ENCODE data around the gene FBN2. TPM values are rescaled to one million over a fixed set of nuclear protein-coding genes. Genes with fewer than 3 reads are reported as not detected.
"Not testable (repeated sequence)": the region's sequence is repeated elsewhere in the genome, so short reads cannot be mapped to it uniquely, and the experiment has no call there.

The FBN2 gene
- total RNA-seq, 1 donor from 2014 or later: 14.0 TPM

DNA sequence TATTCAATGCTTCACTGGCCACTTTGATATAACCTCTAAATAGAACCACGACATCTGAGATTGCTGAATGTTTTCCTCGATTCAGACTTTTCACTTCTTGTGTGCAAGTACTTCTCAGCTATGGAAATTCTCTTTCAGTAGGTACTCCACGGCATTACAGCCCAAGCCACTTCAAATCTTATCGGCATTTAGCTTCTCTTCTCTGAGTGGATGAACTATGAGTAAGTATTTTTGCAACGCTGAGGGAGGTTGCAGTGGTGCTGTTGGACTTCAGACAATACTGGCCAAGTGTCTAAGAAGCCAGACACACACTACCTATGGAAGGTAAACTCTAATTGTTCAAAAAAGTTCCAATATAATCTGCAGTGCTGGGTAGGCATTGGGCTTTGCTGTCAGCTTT lies 60.1 kb downstream of the FBN2 start:
- DNase-seq: no peak

GRCh38 chr5:128475693-128476092 lies 62.4 kb downstream of the FBN2 start:
- DNase-seq: no peak

- no peak for DNase-seq
Observed at GRCh38 chr5:128472919-128473318, 65.1 kb downstream of the FBN2 start.

DNA sequence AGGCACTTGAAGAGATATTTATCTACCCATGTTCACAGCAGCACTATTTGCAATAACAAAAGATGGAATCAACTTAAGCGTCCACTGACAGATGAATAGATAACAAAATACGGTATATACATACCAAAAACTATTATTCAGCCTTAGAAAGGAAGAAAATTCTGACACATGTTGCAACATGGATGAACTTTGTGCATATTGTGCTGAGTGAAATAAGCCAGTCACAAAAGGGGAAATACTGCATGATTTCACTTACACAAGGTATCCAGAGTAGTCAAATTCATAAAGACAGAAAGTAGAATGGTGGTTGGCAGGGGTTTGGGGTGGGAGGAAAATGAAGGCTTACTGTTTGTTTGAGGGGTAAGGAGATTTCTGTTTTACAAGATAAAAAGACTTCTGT lies 66.0 kb downstream of the FBN2 start:
- DNase-seq: no peak

DNA sequence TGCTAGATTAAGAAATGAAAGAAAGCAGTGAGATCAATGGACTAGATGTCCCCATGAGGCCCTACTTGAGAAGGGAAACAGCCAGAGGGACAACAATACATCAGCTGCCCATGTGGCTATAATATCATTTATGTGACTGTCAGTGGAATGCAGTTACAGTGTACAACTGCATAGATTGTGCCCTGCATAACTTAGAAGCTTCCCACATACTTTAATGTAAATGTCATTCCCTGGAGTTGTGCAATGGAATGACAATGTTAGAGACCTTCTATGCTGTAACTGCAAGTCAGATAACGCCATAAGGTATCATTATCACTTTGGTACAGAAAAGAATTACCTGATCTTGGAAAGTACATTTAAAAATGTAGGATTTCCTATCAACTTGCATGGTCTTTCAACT lies 67.4 kb downstream of the FBN2 start:
- no peak for DNase-seq

DNA sequence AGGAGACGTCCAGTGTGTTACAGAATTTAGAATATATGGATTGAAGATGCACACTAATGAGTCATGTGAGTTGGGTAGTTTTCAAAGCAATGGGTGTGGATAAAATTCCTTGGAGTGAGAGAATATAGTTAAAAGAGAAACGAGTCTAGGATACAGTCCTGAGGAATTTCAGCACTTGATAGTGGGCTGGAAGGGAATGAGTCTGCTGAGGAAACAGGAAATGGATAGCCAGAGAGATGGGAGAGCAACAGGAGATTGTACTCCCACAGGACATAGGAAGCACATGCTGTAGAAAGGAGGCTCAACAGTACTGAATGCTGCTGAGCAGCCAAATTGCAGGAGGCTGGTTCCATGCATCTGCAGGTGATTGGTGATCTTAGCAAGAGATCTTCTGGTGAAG lies 68.1 kb downstream of the FBN2 start:
- DNase-seq: no peak

DNA sequence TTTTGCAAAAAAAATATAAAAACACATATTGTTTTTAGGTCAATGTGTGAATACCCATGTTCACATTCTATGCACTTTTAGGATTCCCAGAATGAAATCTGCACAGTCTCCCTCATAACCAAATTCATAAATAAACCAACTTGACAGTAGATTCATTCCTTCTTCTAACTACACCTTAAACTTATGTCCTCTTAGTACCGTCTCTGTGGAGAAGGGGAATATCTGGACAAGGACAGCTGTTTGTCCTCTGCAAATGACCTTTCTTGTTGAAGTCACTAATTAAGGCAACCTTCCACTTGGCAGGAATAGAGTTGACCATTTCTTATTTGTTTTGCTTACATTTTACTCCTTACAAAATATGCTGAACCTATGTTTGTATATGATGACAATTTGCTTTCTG lies 71.1 kb downstream of the FBN2 start:
- no peak for DNase-seq

GRCh38 chr5:128466554-128466953 lies 71.5 kb downstream of the FBN2 start:
- DNase-seq: no peak

DNA sequence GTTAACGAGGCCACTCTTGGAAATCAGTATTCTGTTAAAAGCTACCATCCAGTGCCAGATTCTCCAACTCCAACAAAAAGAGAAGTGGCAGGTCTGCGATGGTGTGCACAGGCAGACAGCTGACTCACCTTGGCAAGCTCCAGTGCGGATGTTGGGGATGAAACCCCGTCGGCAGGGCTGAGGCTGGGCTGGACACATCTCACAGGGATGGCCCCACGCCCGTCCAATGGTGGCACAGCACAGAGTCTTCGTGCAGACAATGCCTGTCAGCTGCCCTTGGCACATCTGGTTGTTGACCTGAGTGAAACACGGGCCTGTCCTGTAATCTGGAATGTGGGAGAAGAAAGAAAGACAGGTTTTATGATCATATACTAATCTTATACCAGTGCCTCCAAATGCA lies 73.4 kb downstream of the FBN2 start:
- DNase-seq: no peak

DNA sequence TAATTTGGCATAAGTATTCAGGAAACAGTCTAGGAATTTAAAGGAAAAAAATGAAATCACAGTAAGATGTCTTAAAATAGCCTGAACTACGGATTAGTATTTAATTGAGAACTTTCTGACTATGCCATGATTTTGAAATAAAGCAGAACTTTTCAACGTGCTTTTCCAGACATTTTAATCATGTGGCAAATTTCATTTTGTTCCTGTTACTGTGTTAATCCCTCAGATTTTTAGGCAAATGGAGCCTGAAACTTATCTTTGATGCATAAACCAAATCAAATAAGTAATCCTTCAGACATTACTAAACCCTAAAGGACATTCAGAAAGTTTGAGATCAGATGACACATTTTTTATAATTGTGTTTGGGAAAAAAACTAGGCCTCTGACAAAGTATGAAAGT lies 75.7 kb downstream of the FBN2 start:
- no peak for DNase-seq

- DNase-seq: not testable (repeated sequence)
Observed at GRCh38 chr5:128457147-128457915, 80.7 kb downstream of the FBN2 start.

DNA sequence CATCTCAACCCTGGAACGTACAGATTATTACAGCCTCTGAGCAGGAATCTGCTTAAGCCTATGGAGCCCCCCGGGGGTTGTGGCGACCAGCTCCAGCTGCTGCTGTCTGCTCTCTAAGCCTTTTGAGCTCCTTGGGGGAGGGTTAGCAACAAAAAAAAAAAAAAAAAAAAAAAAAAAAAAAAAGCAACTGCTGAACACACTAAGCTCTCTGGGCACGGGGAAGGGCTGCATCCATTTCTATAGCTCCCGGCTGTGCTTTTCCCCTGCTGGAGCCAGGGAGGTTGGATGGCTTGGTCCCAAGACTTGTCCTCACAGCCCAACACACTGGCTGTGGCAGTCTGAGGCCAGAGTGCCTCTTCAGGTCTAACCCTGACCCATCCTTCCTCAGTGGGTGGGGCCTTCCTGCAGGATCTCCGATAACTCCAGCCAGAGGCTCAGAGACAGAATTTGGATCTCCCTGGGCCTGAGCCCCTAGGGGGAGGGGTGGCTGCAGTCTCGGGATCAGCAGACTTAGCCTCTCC lies 82.1 kb downstream of the FBN2 start:
- no peak for DNase-seq

DNA sequence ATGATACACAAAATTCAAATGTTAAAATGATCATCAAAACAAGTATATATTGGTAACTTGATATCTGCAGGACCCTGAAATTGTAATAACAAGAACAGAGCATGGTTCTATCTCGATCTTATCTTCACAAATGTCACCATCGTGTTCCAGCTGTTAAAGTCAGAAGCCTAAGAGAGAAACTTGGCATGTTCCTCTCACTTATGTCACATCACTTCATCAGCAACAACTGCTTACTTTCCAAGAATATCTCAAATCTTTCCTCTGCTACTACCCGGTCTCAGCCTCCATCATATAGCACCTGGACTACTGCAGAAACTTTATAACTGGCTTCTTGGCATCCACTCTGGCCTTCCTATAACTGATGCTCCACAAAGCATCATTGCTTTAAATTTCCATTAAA lies 84.9 kb downstream of the FBN2 start:
- no peak for DNase-seq

- not testable (repeated sequence) for DNase-seq
Observed at GRCh38 chr5:128447224-128447623, 90.8 kb downstream of the FBN2 start.

DNA sequence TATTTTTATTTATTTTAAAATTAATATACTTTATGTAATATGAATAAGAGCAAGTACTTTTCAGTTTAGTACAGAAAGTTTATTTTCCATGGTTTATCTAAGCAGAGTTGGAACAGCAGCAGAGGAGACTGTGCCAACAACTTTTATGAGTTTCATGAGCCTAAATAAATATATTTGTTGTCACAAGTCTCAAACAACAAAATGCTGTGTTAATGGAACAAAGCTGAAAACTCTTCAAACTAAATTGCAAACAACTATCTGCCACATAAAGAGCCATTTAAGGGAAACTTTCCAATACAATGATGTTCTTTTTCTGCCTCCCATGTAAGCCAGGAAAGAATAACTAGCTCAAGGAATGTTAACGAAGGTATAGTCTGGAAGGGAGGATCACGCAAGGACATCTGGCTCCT lies 96.1 kb downstream of the FBN2 start:
- DNase-seq: no peak

DNA sequence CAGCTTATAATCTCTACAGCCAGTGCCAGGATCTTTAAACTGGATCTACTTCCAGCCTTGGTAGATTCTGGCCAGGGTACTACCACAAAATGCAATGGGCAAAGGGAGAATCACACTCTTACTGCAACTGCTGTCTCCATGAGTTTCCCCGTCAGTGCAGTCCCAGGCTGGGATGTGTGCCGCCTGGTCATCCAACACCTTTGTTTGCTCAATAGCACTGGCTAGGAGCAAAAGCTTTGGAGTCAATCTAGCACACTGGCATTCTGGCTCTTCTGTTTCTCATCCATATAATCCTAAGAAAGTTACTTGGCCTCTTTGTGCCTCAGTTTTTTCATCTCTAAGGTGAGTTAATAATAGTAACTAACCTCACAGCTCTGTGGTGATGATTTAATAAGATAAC lies 96.9 kb downstream of the FBN2 start:
- no peak for DNase-seq

GRCh38 chr5:128436749-128437188 lies 101.3 kb downstream of the FBN2 start:
- no peak for DNase-seq

DNA sequence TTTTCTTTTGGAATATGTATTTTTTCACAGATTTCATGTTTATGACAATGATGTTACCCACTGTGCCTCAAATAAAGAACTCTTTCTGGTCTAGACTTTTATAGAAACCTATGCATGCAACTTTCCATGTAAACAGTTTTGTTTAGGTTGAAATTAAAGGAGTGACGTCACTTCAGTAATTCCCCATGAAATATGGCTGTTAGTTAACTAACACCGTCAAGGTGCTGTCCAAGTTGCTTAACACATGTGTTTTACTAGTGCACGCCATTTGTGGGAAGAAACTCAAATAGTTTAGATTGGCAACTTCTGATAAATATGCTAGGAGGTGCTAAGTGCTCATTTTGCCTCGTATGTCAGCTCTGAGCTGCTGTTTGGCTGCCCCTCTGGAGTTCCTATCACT lies 102.2 kb downstream of the FBN2 start:
- no peak for DNase-seq

DNA sequence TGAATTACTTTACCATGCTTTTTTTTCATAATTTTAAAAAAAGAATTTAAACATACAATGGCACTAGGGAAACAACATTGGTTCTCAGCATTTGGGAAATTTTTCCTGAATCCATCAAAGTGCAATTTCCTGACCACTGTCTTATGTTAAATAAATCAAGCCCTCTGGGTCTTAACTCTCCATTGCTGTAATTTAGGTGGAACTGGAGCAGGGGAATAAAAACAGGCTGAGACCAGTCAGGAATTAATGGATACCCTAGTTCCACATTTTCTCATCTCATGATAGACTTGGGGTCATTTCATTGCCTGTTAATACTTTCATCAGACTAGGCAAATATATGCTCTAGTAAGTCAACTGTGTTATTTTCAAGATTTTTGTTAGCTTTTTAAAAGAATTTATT lies 103.1 kb downstream of the FBN2 start:
- DNase-seq: no peak

DNA sequence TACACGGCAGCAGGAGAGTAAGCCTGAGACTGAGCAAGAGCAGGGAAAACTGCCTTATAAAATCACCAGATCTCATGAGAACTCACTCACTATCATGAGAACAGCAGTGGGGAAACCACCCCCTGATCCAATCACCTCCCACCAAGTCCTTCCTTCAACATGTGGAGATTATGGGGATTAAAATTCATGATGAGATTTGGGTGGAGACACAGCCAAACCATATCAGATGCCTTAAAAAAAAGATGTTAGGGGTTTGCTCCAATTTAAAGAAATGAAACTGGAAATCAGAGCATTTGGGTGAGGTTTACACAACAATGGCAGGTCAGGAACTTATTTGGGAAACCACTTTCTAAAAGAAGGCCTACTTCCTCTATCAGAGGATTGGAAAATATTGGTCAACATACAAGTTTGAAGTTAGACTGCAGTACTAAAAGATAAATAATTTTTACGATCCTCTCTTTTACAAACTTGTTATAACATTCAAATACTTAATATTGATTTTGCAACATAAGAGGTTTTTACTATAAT lies 105.1 kb downstream of the FBN2 start:
- DNase-seq: no peak

GRCh38 chr5:128427921-128428320 lies 110.1 kb downstream of the FBN2 start:
- no peak for DNase-seq

- no peak for DNase-seq
Observed at GRCh38 chr5:128426090-128426534, 111.9 kb downstream of the FBN2 start.

DNA sequence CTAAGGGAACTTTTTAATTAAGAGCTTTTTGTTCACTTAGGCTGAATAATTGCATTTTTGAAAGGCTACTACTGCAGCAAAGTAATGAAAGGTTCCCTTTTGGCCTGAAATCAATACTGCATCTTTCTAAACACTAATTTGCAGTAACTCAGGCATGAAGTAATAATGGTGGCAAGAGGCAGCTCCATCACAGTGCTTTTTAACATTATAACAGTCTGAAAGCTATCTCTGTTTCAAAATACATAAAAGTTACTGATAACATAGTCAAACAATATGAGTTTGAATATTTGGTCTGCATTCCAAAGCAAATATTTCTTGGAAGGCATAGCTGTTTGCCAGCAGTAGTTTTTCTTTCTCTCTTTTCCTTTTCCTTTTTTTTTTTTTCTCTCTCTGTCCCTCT lies 113.4 kb downstream of the FBN2 start:
- no peak for DNase-seq

DNA sequence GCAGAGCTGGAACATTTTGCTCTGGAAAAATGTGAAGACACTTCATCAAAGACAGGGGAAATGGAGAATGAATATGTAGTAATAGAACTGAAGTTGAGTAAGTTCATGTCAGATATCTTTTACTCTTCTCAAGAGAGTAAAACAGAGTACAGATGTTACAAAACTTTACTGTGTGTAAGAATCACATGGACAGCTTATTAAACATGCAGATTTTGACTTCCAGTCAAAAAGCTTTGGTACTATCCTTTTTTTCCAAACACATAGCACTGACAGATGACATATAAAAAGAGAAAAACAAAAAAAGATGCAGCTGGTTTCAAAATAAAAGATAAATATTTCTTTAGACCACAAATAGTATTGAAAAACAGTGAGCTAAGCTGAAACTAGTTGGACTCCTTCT lies 115.4 kb downstream of the FBN2 start:
- DNase-seq: no peak

DNA sequence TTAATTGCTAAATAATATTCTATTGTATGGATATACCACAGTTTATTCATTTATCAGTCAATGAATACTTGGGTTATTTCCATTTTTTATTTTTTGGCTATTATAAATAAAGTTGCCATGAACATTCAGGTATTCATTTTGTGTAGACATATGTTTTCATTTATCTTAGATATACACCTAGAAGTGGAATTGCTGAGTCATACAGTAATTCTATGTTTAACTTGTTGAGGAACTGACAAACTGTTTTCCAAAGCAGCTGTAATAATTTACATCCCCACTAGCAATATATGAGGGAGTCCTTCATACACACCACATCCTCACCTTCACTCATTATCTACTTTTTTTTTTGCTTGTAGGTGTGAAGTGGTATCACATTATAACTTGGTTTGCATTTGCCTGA lies 123.6 kb downstream of the FBN2 start:
- DNase-seq: no peak

Data from dermis blood vessel endothelial cell (primary cell).